ENCODE measurements around the gene IFNLR1. TPM values are rescaled to one million over a fixed set of nuclear protein-coding genes. Genes with fewer than 3 reads are reported as not detected.

The IFNLR1 gene
- total RNA-seq, 2 experiments from 2014 or later = 1.2 to 1.3 TPM

DNA sequence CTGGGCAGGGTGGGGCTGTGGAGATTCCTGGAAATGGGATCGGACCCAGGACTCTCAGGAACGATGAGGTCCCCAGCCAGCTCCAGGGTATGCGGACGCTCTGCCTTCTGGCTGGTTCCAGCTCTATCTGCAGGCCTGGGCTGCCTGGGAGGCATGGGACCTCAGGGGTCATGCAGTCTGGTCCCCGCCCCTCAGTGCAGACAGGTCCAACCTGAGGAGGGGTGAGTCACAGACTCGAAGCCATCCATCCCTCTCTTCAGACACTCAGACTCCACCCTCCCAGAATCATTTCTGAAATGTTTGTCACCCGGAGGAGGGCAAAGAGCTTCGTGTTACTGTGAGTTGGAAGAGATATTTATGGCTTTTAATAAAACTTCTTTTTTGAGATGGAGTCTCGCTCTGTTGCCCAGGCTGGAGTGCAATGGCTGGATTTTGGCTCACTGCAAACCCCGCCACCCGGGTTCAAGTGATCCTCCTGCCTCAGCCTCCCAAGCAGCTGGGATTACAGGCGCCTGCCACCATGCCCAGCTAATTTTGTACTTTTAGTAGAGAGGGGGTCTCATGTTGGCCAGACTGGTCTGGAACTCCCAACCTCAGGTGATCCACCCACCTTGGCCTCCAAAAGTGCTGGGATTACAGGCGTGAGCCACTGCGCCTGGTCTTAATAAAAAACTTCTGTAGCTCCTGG lies 69.2 kb downstream of the IFNLR1 start:
- intact Hi-C loops (cut with DNase I, micrococcal nuclease) = no loop called here
- ATAC-seq (ENCODE audit: poor library complexity) = no peak
- H3K4me3 Mint-ChIP-seq = no peak overlapping the region
- peaks cover 42% of the 10 kb centered on the region for H3K27me3 Mint-ChIP-seq
- CTCF ChIA-PET = no interaction called here
- no peak for DNase-seq
- Histone ChIP-seq H3K4me3 (ENCODE audit: low read length) (no peak overlapping the region), H3K36me3 (ENCODE audit: insufficient read depth, low read length) (no peaks in the 10 kb centered on the region), H3K27ac (ENCODE audit: low read depth in 1 of 2, low read length in 2 of 2) (no peak overlapping the region), H3K9me3 (ENCODE audit: control insufficient read depth in 1 of 2, insufficient read depth in 1 of 2, low read length in 2 of 2) (no peaks in the 10 kb centered on the region), H3K27me3 (ENCODE audit: control insufficient read depth in 1 of 2, insufficient read depth in 2 of 2, low read length in 2 of 2) (peaks cover 5 to 15% of the 10 kb centered on the region in 2 experiments), H3K4me1 (ENCODE audit: insufficient read depth, low read length) (peaks cover under 1% of the 10 kb centered on the region)
- H3K27ac Mint-ChIP-seq = no peak overlapping the region
- no peaks in the 10 kb centered on the region for H3K4me1 Mint-ChIP-seq (ENCODE audit: low read depth)
- TF ChIP-seq, protein P1, sequence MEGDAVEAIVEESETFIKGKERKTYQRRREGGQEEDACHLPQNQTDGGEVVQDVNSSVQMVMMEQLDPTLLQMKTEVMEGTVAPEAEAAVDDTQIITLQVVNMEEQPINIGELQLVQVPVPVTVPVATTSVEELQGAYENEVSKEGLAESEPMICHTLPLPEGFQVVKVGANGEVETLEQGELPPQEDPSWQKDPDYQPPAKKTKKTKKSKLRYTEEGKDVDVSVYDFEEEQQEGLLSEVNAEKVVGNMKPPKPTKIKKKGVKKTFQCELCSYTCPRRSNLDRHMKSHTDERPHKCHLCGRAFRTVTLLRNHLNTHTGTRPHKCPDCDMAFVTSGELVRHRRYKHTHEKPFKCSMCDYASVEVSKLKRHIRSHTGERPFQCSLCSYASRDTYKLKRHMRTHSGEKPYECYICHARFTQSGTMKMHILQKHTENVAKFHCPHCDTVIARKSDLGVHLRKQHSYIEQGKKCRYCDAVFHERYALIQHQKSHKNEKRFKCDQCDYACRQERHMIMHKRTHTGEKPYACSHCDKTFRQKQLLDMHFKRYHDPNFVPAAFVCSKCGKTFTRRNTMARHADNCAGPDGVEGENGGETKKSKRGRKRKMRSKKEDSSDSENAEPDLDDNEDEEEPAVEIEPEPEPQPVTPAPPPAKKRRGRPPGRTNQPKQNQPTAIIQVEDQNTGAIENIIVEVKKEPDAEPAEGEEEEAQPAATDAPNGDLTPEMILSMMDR (IDR thresholded peaks at IDR 0.05) = no peak
- no peaks in the 10 kb centered on the region for H3K36me3 Mint-ChIP-seq (ENCODE audit: low read depth)
- POLR2A ChIA-PET = no interaction called here
- no peaks in the 10 kb centered on the region for H3K9me3 Mint-ChIP-seq

DNA sequence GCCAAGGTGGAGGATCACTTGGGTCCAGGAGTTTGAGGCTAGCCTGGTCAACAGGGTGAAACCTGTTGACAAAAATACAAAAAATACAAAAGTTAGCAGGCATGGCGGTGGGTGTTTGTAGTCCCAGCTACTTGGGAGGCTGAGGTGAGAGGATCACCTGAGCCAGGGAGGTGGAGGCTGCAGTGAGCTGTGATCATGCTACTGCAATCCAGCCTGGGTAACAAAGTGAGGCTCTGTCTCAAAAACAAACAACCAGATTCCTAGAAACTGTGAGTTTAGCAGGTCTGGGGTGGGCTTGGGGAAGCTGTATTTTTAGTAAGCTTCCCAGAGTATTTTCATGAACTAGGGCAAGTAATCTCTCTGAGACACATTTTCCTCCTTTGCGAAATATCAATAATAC lies 70.0 kb downstream of the IFNLR1 start:
- H3K27ac Mint-ChIP-seq = no peak overlapping the region
- DNase-seq (no peak), ATAC-seq (ENCODE audit: poor library complexity) (no peak)
- intact Hi-C loops (cut with DNase I, micrococcal nuclease) = no loop called here
- H3K27ac ChIP-seq (ENCODE audit: low read depth in 1 of 2, low read length in 2 of 2) = no peak overlapping the region
- H3K9me3 ChIP-seq (ENCODE audit: control insufficient read depth in 1 of 2, insufficient read depth in 1 of 2, low read length in 2 of 2) = no peaks in the 10 kb centered on the region
- peaks cover 48% of the 10 kb centered on the region for H3K27me3 Mint-ChIP-seq
- H3K27me3 ChIP-seq (ENCODE audit: control insufficient read depth in 1 of 2, insufficient read depth in 2 of 2, low read length in 2 of 2) = peaks cover 5 to 15% of the 10 kb centered on the region in 2 experiments
- TF ChIP-seq, protein P1 (IDR thresholded peaks at IDR 0.05) = no peak
- peaks cover 5% of the 10 kb centered on the region for H3K4me1 Mint-ChIP-seq (ENCODE audit: low read depth)
- no peaks in the 10 kb centered on the region for H3K36me3 Mint-ChIP-seq (ENCODE audit: low read depth)
- H3K36me3 ChIP-seq (ENCODE audit: insufficient read depth, low read length) = no peaks in the 10 kb centered on the region
- peaks cover 8% of the 10 kb centered on the region for H3K4me1 ChIP-seq (ENCODE audit: insufficient read depth, low read length)
- H3K4me3 ChIP-seq (ENCODE audit: low read length) = no peak overlapping the region
- H3K4me3 Mint-ChIP-seq = no peak overlapping the region
- H3K9me3 Mint-ChIP-seq = no peaks in the 10 kb centered on the region
- POLR2A ChIA-PET = no interaction called here
- CTCF ChIA-PET = no interaction called here

DNA sequence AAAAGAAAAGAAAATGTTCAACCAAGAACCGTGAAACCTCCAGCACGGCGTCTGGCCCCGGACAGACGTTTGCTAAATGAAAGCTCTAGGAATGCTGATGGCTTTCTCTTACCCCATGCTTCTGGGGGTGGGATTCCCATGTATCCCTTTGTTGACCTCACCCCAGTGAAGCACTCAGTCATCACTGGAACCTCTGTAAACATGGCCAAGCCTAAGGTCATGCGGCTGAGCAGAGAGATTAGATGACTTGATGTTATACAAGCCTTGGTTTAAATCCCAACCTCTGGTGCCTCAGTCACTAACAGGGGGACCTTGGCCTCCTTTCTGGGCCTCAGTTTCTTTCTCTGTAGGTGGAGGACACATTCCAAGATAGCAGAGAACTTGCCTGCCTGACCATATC lies 72.3 kb downstream of the IFNLR1 start:
- no peaks in the 10 kb centered on the region for H3K36me3 Mint-ChIP-seq (ENCODE audit: low read depth)

More for the DNA sequence above, 72.3 kb downstream of the IFNLR1 start:
- H3K4me1 ChIP-seq (ENCODE audit: insufficient read depth, low read length) = peaks cover 9% of the 10 kb centered on the region
- peaks cover 42% of the 10 kb centered on the region for H3K27me3 Mint-ChIP-seq
- H3K4me3 ChIP-seq (ENCODE audit: low read length) = no peak overlapping the region
- no peak overlapping the region for H3K27ac ChIP-seq (ENCODE audit: low read depth in 1 of 2, low read length in 2 of 2)
- ChIA-PET CTCF (no interaction called here), POLR2A (no interaction called here)
- H3K27me3 ChIP-seq (ENCODE audit: control insufficient read depth in 1 of 2, insufficient read depth in 2 of 2, low read length in 2 of 2) = peaks cover 5 to 13% of the 10 kb centered on the region in 2 experiments
- no peaks in the 10 kb centered on the region for H3K9me3 Mint-ChIP-seq
- ATAC-seq (ENCODE audit: poor library complexity) = no peak
- no peak overlapping the region for H3K4me3 Mint-ChIP-seq
- peaks cover 5% of the 10 kb centered on the region for H3K4me1 Mint-ChIP-seq (ENCODE audit: low read depth)
- DNase-seq = no peak
- no peaks in the 10 kb centered on the region for H3K9me3 ChIP-seq (ENCODE audit: control insufficient read depth in 1 of 2, insufficient read depth in 1 of 2, low read length in 2 of 2)
- intact Hi-C loops (cut with DNase I, micrococcal nuclease) = no loop called here
- TF ChIP-seq, protein P1 (IDR thresholded peaks at IDR 0.05) = no peak
- no peak overlapping the region for H3K27ac Mint-ChIP-seq
- H3K36me3 ChIP-seq (ENCODE audit: insufficient read depth, low read length) = no peaks in the 10 kb centered on the region
